KMS-11 (cell line): Measurements from ENCODE around the gene RPS19BP1.

Experiments
- H2AFZ ChIP-seq: fragments of 200-600 bp; sonication (generic); 2 replicates; pipeline ENCODE4 v1.6.1; 2016; ENCODE audit warnings: antibody characterized with exemption, mixed run types, low read depth
- H3K27ac ChIP-seq: fragments of 200-600 bp; sonication (generic); 2 replicates; pipeline ENCODE4 v1.6.1; 2016; ENCODE audit warnings: mild to moderate bottlenecking, mixed run types
- H3K27me3 ChIP-seq: fragments of 200-600 bp; sonication (generic); 2 replicates; pipeline ENCODE4 v1.6.1; 2017; ENCODE audit warnings: mild to moderate bottlenecking, low read depth, mixed run types, moderate library complexity; ENCODE audit not compliant: insufficient read depth
- H3K36me3 ChIP-seq: fragments of 200-600 bp; sonication (generic); 2 replicates; pipeline ENCODE4 v1.6.1; 2017; ENCODE audit warnings: mild to moderate bottlenecking, mixed run types; ENCODE audit not compliant: insufficient read depth
- H3K4me1 ChIP-seq: fragments of 200-600 bp; sonication (generic); 2 replicates; pipeline ENCODE4 v1.6.1; 2016; ENCODE audit warnings: mild to moderate bottlenecking, low read depth, mixed run types; ENCODE audit not compliant: poor library complexity, severe bottlenecking
- H3K4me2 ChIP-seq: fragments of 200-600 bp; sonication (generic); 2 replicates; pipeline ENCODE4 v1.7.0; 2016; ENCODE audit warnings: mild to moderate bottlenecking, mixed run types
- H3K4me3 ChIP-seq: fragments of 200-600 bp; sonication (generic); IDR thresholded peaks from 2 replicates; pipeline ENCODE4 v1.6.1; 2017; ENCODE audit warnings: low read depth, low read length, mixed read lengths; ENCODE audit not compliant: insufficient read depth
- H3K79me2 ChIP-seq: fragments of 200-600 bp; sonication (generic); 2 replicates; pipeline ENCODE4 v1.6.1; 2016; ENCODE audit warnings: low read depth, mixed run types; ENCODE audit not compliant: insufficient read depth
- H3K9ac ChIP-seq: fragments of 200-600 bp; sonication (generic); 2 replicates; pipeline ENCODE4 v1.6.1; 2016; ENCODE audit warnings: mild to moderate bottlenecking, mixed run types
- H4K20me1 ChIP-seq: fragments of 200-600 bp; sonication (generic); 2 replicates; pipeline ENCODE4 v1.6.1; 2016; ENCODE audit warnings: mild to moderate bottlenecking, mixed run types; ENCODE audit not compliant: insufficient read depth
- CTCF ChIP-seq: fragments of 200-600 bp; sonication (generic); conservative IDR thresholded peaks from 2 replicates; pipeline ENCODE4 v1.6.1; 2017; ENCODE audit warnings: low read depth, mild to moderate bottlenecking, antibody characterized with exemption, low read length, moderate library complexity, mixed read lengths

RPS19BP1 gene

GRCh38 chr22:39527481-39527961 lies 5.0 kb downstream of the RPS19BP1 start:
- Histone ChIP-seq H2AFZ (no peak overlapping the region), H3K9ac (no peak overlapping the region), H3K27ac (no peak overlapping the region; the same call in 1 of the 2 replicates), H4K20me1 (peaks cover 6% of the 10 kb centered on the region), H3K4me3 (no peak overlapping the region), H3K4me2 (no peak overlapping the region), H3K27me3 (no peaks in the 10 kb centered on the region), H3K4me1 (peaks cover 42% of the 10 kb centered on the region), H3K36me3 (no peaks in the 10 kb centered on the region), H3K79me2 (peaks cover 27% of the 10 kb centered on the region; the same call in 1 of the 2 replicates)
- no peak for TF ChIP-seq CTCF

GRCh38 chr22:39526736-39527171 lies 5.8 kb downstream of the RPS19BP1 start:
- H3K4me1 ChIP-seq, result peaks cover 44% of the 10 kb centered on the region
- H3K9ac ChIP-seq, result no peak overlapping the region
- H3K27ac ChIP-seq, result no peak overlapping the region; the same call in 1 of the 2 replicates
- H3K36me3 ChIP-seq, result 0 out of 2 replicates have a peak, but pooled peaks cover 4% of the 10 kb centered on the region
- H3K79me2 ChIP-seq, result peaks cover 29% of the 10 kb centered on the region
- peaks cover 14% of the 10 kb centered on the region for H4K20me1 ChIP-seq
- no peak overlapping the region for H3K4me3 ChIP-seq
- H2AFZ ChIP-seq, result no peak overlapping the region
- TF ChIP-seq CTCF, result no peak
- no peak overlapping the region for H3K4me2 ChIP-seq
- H3K27me3 ChIP-seq, result no peaks in the 10 kb centered on the region

GRCh38 chr22:39525658-39525975 lies 6.9 kb downstream of the RPS19BP1 start:
- H3K27ac ChIP-seq, result no peak overlapping the region; the same call in 1 of the 2 replicates
- H4K20me1 ChIP-seq, result peaks cover 22% of the 10 kb centered on the region
- no peak overlapping the region for H2AFZ ChIP-seq
- no peak overlapping the region for H3K4me3 ChIP-seq
- H3K4me1 ChIP-seq, result peaks cover 36% of the 10 kb centered on the region
- TF ChIP-seq CTCF, result no peak
- no peak overlapping the region for H3K9ac ChIP-seq
- H3K27me3 ChIP-seq, result no peaks in the 10 kb centered on the region
- peaks cover 30% of the 10 kb centered on the region for H3K79me2 ChIP-seq
- no peak overlapping the region for H3K4me2 ChIP-seq
- peaks cover 11% of the 10 kb centered on the region; the same call in 1 of the 2 replicates for H3K36me3 ChIP-seq

- H4K20me1 ChIP-seq, result peaks cover 22% of the 10 kb centered on the region
Measured at GRCh38 chr22:39524753-39525657, 7.5 kb downstream of the RPS19BP1 start.

More at GRCh38 chr22:39524753-39525657, 7.5 kb downstream of the RPS19BP1 start:
- Histone ChIP-seq H3K4me1 (peaks cover 30% of the 10 kb centered on the region), H3K9ac (no peak overlapping the region), H3K4me3 (no peak overlapping the region), H2AFZ (no peak overlapping the region), H3K36me3 (peaks cover 11% of the 10 kb centered on the region; the same call in 1 of the 2 replicates), H3K27ac (peak overlapping the region; percentile 18; the same call in 1 of the 2 replicates), H3K4me2 (no peak overlapping the region), H3K27me3 (no peaks in the 10 kb centered on the region), H3K79me2 (peaks cover 34% of the 10 kb centered on the region)
- no peak for TF ChIP-seq CTCF
